Cardiac fibroblast (primary cell): ENCODE measurements around the gene KIRREL3.

Source experiments
- DNase-seq, 2 donors: peaks; one replicate each; pipeline versions ENCODE4 v3.0.0 to v3.0.0-alpha.2; 2010; ENCODE audit warnings: low read depth in 2 of 2
- H3K4me3 ChIP-seq, 2 donors: replicated peaks in 1 of 2; 1 replicate in 1 of 2; 2 replicates in 1 of 2; pipeline ENCODE4 v1.5.1; 2011; ENCODE audit warnings: low read depth in 2 of 2, low read length in 2 of 2, mild to moderate bottlenecking in 2 of 2, moderate library complexity in 1 of 2
- CTCF ChIP-seq: IDR thresholded peaks from one replicate; pipeline ENCODE4 v1.5.1; 2011; ENCODE audit warnings: low read depth, mild to moderate bottlenecking, low read length, inconsistent platforms

The KIRREL3 gene

DNA sequence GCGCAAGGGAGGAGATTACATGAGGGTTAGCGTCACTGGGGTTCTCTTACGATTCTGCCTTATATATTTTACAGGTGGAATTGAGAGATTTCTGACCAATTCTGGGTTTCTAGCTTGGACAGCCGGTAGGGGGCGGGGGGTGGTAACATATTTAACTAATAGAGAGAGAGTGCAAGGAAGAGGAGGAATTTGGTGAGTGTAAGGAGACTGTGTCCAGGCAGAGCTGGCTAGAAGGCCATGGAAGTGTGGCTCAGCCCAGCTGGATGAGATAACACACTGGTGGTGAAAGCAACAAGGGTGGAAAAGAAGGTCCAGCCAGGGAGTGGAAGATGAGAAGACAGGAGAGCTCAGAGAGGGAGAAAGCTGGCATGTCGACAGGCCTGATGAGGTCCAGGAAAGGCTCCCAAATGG lies 588.6 kb downstream of the KIRREL3 start:
- DNase-seq: peak in 1 of 2 donors; percentile 84
- no peak overlapping the region for H3K4me3 ChIP-seq
- peak; percentile 25 for TF ChIP-seq CTCF

DNA sequence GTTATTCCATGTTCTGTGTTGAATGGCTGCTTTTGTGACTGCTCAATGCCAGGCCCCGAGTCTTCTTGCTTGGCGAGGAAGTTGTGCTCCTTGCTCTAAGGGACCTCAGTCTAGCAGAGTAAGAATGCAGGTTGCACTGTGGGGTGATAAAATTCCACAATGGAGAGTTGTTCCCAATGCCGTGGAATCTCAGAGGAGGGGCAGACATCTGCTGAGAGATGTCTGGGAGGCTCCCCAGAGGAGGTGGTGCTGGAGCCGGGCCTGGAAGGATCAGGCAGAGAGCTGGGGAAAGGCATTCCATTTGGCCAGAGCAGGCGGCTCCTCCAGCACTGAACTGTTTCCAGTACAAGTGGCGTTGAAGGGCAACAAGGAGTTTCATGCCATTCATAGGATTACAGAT lies 589.9 kb downstream of the KIRREL3 start:
- no peak overlapping the region for H3K4me3 ChIP-seq
- DNase-seq: peak in 1 of 2 donors; percentile 71
- TF ChIP-seq CTCF: no peak

DNA sequence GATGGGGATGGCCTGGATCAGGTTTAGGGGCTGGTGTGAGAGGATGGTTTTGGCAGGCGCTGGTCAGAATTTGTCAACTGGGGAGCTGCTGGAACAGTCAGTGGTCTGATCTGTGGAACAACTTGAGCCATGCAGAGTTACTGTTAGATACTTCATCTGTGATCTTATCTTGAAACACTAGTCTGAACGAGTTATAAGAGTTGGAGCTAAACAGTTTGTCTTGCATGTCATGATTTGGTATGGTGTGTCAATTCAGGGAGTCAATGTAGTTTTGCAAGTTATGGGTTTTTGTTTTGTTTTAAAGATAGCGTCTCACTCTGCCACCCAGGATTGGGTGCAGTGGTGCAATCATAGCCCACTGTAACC lies 591.0 kb downstream of the KIRREL3 start:
- TF ChIP-seq CTCF: no peak
- no peak overlapping the region for H3K4me3 ChIP-seq
- no peak for DNase-seq

DNA sequence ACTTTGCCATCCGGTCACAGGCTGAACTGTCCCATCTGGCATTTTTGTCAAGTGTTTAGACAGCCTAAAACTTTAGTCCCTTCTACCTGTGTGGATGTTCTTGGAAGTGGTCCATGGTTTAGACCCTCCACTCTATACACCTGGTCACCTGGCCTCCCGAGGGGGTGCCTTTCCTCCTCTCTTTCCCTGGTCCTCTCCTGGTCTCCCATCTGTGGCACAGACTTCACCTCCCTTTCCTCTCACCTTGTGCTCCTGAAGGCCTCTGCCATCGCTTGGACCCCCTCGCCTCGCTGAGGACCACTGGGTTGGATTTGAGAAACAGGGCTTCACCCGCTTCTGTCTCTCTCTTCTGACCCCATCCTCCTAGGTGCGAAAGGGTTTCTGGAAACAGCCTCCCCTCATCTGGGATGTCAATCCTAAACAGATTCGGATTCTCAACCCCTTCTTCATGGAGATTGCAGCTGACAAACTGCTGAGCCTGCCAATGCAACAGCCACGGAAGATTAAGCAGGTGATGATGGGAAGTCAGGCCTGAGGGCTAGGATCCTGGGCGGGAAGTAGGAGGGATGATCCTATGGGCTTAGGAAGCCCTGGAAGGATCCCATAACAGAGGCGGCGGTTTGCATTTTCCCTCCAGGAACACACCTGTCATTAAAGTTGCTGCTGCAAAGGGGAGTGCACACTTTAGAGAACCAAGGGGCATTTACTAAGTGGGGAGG lies 591.5 kb downstream of the KIRREL3 start:
- no peak overlapping the region for H3K4me3 ChIP-seq
- DNase-seq: no peak
- TF ChIP-seq CTCF: no peak

DNA sequence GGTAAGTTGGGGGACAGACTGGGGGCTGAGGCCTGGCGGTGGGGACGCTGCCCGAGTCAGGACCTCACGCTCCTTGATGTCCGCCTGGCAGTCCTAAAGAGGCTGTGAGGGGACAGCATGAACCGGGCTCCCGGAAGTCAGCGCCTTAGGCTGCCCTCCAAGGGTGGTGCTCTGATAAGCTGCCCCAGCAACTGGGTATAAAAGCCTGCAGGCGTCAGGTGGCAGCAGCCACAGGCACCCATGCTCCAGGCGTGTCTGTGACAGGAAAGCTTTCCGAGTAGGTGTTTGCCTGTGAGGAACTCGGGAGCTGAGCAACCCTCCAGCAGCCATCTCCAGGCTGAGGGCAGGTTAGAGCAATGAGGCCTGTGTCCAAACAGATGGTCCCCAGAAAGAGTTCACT lies 592.1 kb downstream of the KIRREL3 start:
- TF ChIP-seq CTCF: no peak
- H3K4me3 ChIP-seq: no peak overlapping the region
- DNase-seq: no peak

DNA sequence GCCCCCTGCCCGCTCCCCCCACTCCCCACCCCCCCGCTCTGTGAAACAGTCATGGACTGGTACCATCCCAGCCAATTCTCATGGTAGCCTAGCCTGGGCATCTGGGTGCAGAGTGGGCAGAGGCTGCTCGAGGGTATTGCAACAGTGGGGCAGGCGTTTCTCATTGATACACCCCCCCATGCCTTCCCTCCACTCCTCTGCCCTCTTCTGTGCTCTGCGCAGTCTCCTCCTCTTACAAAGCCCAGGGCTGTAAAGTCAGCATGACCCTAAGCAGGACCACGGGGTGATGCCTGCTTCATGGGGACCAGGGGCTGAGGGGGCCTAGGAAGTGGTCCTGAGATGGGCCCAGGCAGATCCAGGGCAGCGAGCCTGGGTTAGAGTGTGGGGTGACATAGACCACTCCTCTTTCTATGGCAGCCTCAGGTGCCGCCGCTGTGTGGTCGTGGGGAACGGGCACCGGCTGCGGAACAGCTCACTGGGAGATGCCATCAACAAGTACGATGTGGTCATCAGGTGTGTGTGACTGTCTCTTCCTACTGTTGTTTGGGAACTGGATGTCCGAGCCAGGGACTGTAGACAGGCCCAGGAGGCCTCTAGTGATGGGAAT lies 592.8 kb downstream of the KIRREL3 start:
- DNase-seq: no peak
- no peak for TF ChIP-seq CTCF
- H3K4me3 ChIP-seq: no peak overlapping the region
